GM18505 (cell line): ENCODE results near the gene MYZAP.

Experiments
- ATAC-seq: cut with Tn5 transposase; IDR thresholded peaks from one replicate; pipeline ENCODE4 v1.9.1; 2021; ENCODE audit not compliant: unreplicated experiment
- POLR2A ChIP-seq: IDR thresholded peaks from 4 replicates; pipeline ENCODE4 v1.6.1; 2011; ENCODE audit warnings: borderline replicate concordance; ENCODE audit not compliant: insufficient read depth, insufficient read length; ENCODE audit errors: extremely low read depth

Gene MYZAP

GRCh38 chr15:57626713-57627440 is 35.2 kb downstream of the MYZAP start:
- no peak for TF ChIP-seq POLR2A
- ATAC-seq: no peak

GRCh38 chr15:57631386-57632110 is 39.8 kb downstream of the MYZAP start:
- ATAC-seq: no peak
- TF ChIP-seq POLR2A: no peak

GRCh38 chr15:57634290-57634689 is 42.6 kb downstream of the MYZAP start:
- ATAC-seq: no peak
- no peak for TF ChIP-seq POLR2A

- ATAC-seq: no peak
These were observed 43.7 kb downstream of the MYZAP start for GRCh38 chr15:57635300-57635909.

GRCh38 chr15:57637846-57638245 is 46.1 kb downstream of the MYZAP start:
- TF ChIP-seq POLR2A: no peak
- ATAC-seq: no peak

More at GRCh38 chr15:57635300-57635909, 43.7 kb downstream of the MYZAP start:
- no peak for TF ChIP-seq POLR2A

- no peak for TF ChIP-seq POLR2A
- no peak for ATAC-seq
These were observed 47.6 kb downstream of the MYZAP start for GRCh38 chr15:57639306-57639705.

GRCh38 chr15:57640930-57641682 is 49.4 kb downstream of the MYZAP start:
- TF ChIP-seq POLR2A: no peak
- no peak for ATAC-seq

- no peak for TF ChIP-seq POLR2A
- ATAC-seq: no peak
These were observed 52.1 kb downstream of the MYZAP start for GRCh38 chr15:57643826-57644225.

GRCh38 chr15:57646087-57646486 is 54.4 kb downstream of the MYZAP start:
- TF ChIP-seq POLR2A: no peak
- no peak for ATAC-seq

GRCh38 chr15:57647071-57647790 is 55.5 kb downstream of the MYZAP start:
- no peak for TF ChIP-seq POLR2A
- no peak for ATAC-seq

- no peak for ATAC-seq
- TF ChIP-seq POLR2A: no peak
These were observed 56.1 kb downstream of the MYZAP start for GRCh38 chr15:57647791-57648130.

GRCh38 chr15:57649138-57649537 is 57.4 kb downstream of the MYZAP start:
- no peak for TF ChIP-seq POLR2A
- ATAC-seq: no peak

GRCh38 chr15:57651445-57651844 is 59.7 kb downstream of the MYZAP start:
- ATAC-seq: no peak
- no peak for TF ChIP-seq POLR2A
